Amygdala (tissue), 56 donors: Measurements from ENCODE around the gene SH2B3.
A peak's percentile ranks its signal among the peaks of the same experiment; 100 is the strongest.

Experiments
- DNase-seq, 56 donors: peaks; one replicate each; lab custom pipeline; 2025; lab: John Stamatoyannopoulos, UW

SH2B3 gene

DNA sequence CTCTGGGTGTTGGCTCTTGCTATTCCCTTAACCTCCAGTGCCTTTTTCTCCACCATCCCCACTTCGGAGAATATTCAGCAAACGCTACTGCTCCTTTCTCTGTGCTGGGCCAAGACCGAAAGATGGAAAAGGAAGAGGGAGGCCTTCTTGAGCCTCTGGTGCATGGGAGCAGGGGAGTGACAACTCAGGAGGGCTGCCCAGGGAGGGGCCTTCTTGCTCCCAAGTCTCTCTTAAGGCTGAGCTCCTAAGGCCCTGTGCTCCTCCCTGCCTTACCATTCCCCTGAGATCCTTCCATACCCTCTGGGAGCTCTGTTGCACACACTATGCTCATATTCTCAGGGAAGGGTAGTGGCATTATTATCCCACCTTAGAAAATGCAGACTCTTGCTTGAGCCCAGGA, 34.9 kb downstream of the SH2B3 start:
- no peak for DNase-seq

- no peak for DNase-seq
These were observed 35.6 kb downstream of the SH2B3 start for GRCh38 chr12:111441107-111441928.

- DNase-seq, result no peak
These were observed 36.8 kb downstream of the SH2B3 start for GRCh38 chr12:111442301-111443045.

DNA sequence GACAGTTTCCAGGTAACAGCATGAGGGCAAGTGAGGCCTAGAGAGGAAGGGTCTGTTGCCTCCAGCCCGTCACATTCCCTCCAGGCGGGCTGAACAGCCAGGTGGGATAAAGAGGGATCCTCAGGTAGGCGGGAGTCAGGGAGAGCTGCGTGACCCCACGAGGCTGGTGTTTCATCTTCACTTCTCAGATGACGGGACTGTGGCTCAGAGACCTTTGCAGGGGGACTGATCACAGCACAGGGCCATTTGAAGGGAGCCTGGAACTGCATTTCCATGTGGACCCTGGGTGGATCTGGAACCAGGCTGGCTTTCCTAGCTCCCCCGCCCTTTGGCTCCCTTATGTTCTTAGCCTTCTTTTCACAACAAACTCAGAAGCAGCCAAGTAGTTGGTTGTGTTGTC, 37.4 kb downstream of the SH2B3 start:
- no peak for DNase-seq

DNA sequence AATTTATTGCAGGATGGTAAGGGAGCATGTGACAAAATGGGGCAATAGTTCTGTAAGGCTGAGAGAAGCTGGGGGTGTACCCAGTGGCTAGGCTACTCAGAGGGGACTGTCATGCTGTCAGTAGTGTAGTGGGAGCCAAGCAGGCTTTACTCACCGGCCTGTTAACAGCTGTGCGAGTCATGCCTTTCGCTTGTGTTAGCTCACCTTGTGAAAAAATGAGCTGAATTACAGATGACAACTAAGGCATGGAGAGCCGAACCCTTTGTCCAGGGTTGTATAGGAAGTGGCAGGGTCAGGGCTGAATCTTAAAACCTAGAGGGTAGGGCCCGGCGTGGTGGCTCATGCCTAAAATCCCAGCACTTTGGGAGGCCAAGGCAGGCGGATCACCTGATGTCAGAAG, 37.9 kb downstream of the SH2B3 start:
- DNase-seq, result no peak

DNA sequence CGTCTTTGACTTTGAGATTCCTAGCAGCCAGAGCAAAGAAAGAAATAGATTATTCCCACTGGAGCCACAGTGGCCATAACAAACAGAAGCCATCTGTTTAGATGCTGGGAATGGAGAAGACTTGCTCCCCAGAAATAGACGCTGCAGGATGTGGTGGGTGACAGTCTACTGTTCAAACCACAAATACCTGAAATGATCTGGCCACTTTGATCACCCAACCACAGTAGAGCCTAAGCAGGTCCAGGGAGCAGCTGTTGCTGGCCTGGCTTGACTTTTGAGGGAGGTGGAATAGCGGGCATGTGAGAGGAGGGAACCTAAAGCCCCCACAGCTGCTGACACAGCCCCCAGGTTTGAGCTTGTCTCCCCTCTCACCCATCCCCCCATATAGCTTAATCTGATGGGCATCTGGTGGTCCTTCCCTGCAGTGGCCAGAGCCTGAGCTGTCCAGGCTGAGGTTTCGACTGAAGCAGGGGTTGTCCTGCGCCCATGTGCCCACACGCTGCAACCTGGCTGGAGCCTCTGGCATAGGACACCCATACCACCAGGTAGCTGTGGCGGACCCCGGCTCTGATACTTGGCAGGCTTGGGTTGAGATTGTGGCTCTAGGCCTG, 38.7 kb downstream of the SH2B3 start:
- DNase-seq, result no peak

GRCh38 chr12:111444925-111445725, 39.4 kb downstream of the SH2B3 start:
- peak in 29 of 56 donors; percentile 27 to 72 (median 42) for DNase-seq

GRCh38 chr12:111445726-111446581, 40.2 kb downstream of the SH2B3 start:
- DNase-seq, result peak in 1 of 56 donors; percentile 34

GRCh38 chr12:111446631-111447570, 41.2 kb downstream of the SH2B3 start:
- no peak for DNase-seq

DNA sequence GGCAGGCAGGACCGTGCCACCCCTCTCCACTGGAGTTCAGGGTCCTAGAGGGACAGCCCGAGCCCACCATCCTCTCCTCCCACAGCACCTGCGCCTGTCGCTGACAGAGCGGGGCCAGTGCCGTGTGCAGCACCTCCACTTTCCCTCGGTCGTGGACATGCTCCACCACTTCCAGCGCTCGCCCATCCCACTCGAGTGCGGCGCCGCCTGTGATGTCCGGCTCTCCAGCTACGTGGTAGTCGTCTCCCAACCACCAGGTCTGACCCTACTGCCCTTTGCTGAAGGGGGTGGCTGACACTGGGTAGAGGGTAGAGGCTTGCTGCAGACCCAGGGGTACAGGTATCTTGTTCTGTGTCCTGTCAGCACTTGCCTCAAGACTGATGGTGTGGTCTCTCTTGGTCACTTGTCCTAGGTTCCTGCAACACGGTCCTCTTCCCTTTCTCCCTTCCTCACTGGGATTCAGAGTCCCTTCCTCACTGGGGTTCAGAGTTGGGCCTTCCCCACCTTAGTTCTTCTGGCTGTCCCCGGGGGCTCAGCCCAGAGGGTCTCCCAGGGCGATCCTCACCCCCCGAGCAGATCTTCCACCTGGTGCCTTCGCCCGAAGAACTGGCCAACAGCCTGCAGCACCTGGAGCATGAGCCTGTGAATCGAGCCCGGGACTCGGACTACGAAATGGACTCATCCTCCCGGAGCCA, 42.0 kb downstream of the SH2B3 start:
- DNase-seq, result no peak

- no peak for DNase-seq
These were observed 42.6 kb downstream of the SH2B3 start for GRCh38 chr12:111448266-111448830.

- no peak for DNase-seq
These were observed 43.4 kb downstream of the SH2B3 start for GRCh38 chr12:111448846-111449790.

DNA sequence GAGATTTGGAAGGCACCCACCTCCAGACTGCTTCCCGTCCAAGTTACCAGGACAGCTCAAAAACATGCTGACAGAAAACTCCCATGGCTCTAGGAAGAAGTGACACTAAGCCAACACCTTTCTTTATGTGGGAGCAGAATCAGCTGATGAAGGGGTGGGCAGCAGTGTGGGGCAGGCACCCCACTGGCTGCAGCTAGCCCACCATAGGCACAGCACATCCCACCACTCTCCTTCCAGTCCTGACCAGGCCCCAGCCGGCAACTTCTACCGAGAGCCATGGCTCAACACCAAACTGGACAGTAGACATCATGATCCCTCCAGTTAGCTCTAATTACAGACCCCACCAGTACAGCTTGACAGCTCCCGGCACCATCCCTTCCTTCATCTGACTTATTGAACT, 45.0 kb downstream of the SH2B3 start:
- no peak for DNase-seq

- DNase-seq, result no peak
These were observed 45.5 kb downstream of the SH2B3 start for GRCh38 chr12:111451232-111451631.

GRCh38 chr12:111451649-111452129, 46.0 kb downstream of the SH2B3 start:
- peak in 3 of 56 donors; percentile 26 to 33 (median 30) for DNase-seq
